ENCODE data around the gene SWAP70.

GRCh38 chr11:9775398-9775779, 111.5 kb downstream of the SWAP70 start:
- TF ChIP-seq, protein P1, sequence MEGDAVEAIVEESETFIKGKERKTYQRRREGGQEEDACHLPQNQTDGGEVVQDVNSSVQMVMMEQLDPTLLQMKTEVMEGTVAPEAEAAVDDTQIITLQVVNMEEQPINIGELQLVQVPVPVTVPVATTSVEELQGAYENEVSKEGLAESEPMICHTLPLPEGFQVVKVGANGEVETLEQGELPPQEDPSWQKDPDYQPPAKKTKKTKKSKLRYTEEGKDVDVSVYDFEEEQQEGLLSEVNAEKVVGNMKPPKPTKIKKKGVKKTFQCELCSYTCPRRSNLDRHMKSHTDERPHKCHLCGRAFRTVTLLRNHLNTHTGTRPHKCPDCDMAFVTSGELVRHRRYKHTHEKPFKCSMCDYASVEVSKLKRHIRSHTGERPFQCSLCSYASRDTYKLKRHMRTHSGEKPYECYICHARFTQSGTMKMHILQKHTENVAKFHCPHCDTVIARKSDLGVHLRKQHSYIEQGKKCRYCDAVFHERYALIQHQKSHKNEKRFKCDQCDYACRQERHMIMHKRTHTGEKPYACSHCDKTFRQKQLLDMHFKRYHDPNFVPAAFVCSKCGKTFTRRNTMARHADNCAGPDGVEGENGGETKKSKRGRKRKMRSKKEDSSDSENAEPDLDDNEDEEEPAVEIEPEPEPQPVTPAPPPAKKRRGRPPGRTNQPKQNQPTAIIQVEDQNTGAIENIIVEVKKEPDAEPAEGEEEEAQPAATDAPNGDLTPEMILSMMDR (IDR thresholded peaks at IDR 0.05; ENCODE audit: insufficient read depth, low read length, poor library complexity, severe bottlenecking) = no peak
- no peak for TF ChIP-seq EZH2phosphoT487 (conservative IDR thresholded peaks at IDR 0.05; ENCODE audit: low read length)
